HepG2 (cell line): ENCODE data around the gene UBQLN4. TPM values are rescaled to one million over a fixed set of nuclear protein-coding genes. Genes with fewer than 3 reads are reported as not detected.

Experiments used
- ADNP ChIP-seq: sonication (generic); formaldehyde crosslinking; IDR thresholded peaks from 2 replicates; pipeline ENCODE4 v1.4.0; 2020; ENCODE audit warnings: missing genetic modification reagents
- ARID5B ChIP-seq: IDR thresholded peaks from 2 replicates; pipeline ENCODE4 v1.4.0; 2020; ENCODE audit warnings: mild to moderate bottlenecking, missing genetic modification reagents
- CREBL2 ChIP-seq: sonication (generic); formaldehyde crosslinking; IDR thresholded peaks from 2 replicates; pipeline ENCODE4 v1.8.1; 2023; ENCODE audit warnings: missing genetic modification reagents, mild to moderate bottlenecking, borderline replicate concordance
- GATAD2A ChIP-seq: IDR thresholded peaks from 2 replicates; pipeline ENCODE4 v1.6.1; 2016
- KLF13 ChIP-seq: sonication (generic); formaldehyde crosslinking; IDR thresholded peaks from 2 replicates; pipeline ENCODE4 v1.4.0; 2020; ENCODE audit warnings: mild to moderate bottlenecking, missing genetic modification reagents
- KMT2B ChIP-seq: IDR thresholded peaks from 2 replicates; pipeline ENCODE4 v1.6.1; 2016; ENCODE audit warnings: missing genetic modification reagents, missing compliant biosample characterization
- MLXIP ChIP-seq: sonication (generic); formaldehyde crosslinking; IDR thresholded peaks from 2 replicates; pipeline ENCODE4 v1.9.0; 2021; ENCODE audit warnings: missing genetic modification reagents, borderline replicate concordance
- NPAS2 ChIP-seq: sonication (generic); formaldehyde crosslinking; IDR thresholded peaks from 2 replicates; pipeline ENCODE4 v1.8.0; 2022; ENCODE audit warnings: mild to moderate bottlenecking, missing genetic modification reagents, borderline replicate concordance
- ONECUT2 ChIP-seq: sonication (generic); formaldehyde crosslinking; IDR thresholded peaks from 2 replicates; pipeline ENCODE4 v1.4.0; 2020; ENCODE audit warnings: missing genetic modification reagents
- PAWR ChIP-seq: sonication (generic); formaldehyde crosslinking; IDR thresholded peaks from 2 replicates; pipeline ENCODE4 v1.4.0; 2020; ENCODE audit warnings: missing genetic modification reagents, mild to moderate bottlenecking, borderline replicate concordance
- RCOR2 ChIP-seq: IDR thresholded peaks from 2 replicates; pipeline ENCODE4 v1.6.1; 2016; ENCODE audit warnings: missing biosample characterization, missing genetic modification reagents
- RNF219 ChIP-seq: sonication (generic); formaldehyde crosslinking; IDR thresholded peaks from 2 replicates; pipeline ENCODE4 v1.5.0; 2020; ENCODE audit warnings: mild to moderate bottlenecking, missing genetic modification reagents
- SIX1 ChIP-seq: sonication (generic); formaldehyde crosslinking; IDR thresholded peaks from 2 replicates; pipeline ENCODE4 v1.4.0; 2020; ENCODE audit warnings: missing genetic modification reagents, borderline replicate concordance
- YEATS4 ChIP-seq: sonication (generic); formaldehyde crosslinking; IDR thresholded peaks from 2 replicates; pipeline ENCODE4 v1.4.0; 2020; ENCODE audit warnings: missing genetic modification reagents, borderline replicate concordance
- ZNF557 ChIP-seq: sonication (generic); formaldehyde crosslinking; IDR thresholded peaks from 2 replicates; pipeline ENCODE4 v1.4.0; 2020; ENCODE audit warnings: missing genetic modification reagents
- ZNF562 ChIP-seq: sonication (generic); formaldehyde crosslinking; IDR thresholded peaks from 2 replicates; pipeline ENCODE4 v1.8.0; 2022; ENCODE audit warnings: missing genetic modification reagents, borderline replicate concordance
- ZNF678 ChIP-seq: sonication (generic); formaldehyde crosslinking; IDR thresholded peaks from 2 replicates; pipeline ENCODE4 v1.4.0; 2020; ENCODE audit warnings: mild to moderate bottlenecking, missing genetic modification reagents
- polyA plus RNA-seq, 8 experiments: library from polyadenylated mRNA; depleted of rRNA in 3 of 8; stranded (reverse) in 7 of 8; unstranded in 1 of 8; fragments of >200 nt; fragmentation: Illumina TruSeq in 4 of 8; extraction: Trizol in 4 of 8; gene quantifications; 2 replicates each; pipeline versions ENCODE4 v1.2.1 to v1.2.3, GENCODE V29; 2011 to 2016; ENCODE audit warnings: low read depth in 4 of 8, missing spikeins in 1 of 8, mixed read lengths in 1 of 8; ENCODE audit not compliant: insufficient read depth in 1 of 8
- total RNA-seq, 5 experiments: library from RNA; depleted of rRNA; stranded (reverse); fragments of >200 nt; fragmentation: Illumina TruSeq; extraction: Trizol; gene quantifications; 2 replicates each; pipeline ENCODE4 v1.2.3, GENCODE V29; 2016; ENCODE audit warnings: low read depth in 1 of 5

UBQLN4 gene
- total and polyA plus RNA-seq, 2 of the 13 experiments (the other 11 are each of a cell fraction or from before 2014, with no cell fraction given) = 31.5 to 39.8 TPM

GRCh38 chr1:156099282-156099681, 45.7 kb upstream of the UBQLN4 start (continued):
- TF ChIP-seq ARID5B (CRISPR knock-in tag) (no peak), YEATS4 (CRISPR knock-in tag) (no peak), RCOR2 (CRISPR knock-in tag) (peak; percentile 18; the same call in 1 of the 2 replicates), ONECUT2 (CRISPR knock-in tag) (no peak), ZNF678 (CRISPR knock-in tag) (no peak), SIX1 (CRISPR knock-in tag) (no peak), ADNP (CRISPR knock-in tag) (0 out of 2 replicates have a peak, but pooled peaks have one; percentile 26), CREBL2 (no peak), MLXIP (no peak), KMT2B (CRISPR knock-in tag) (no peak), GATAD2A (no peak), ZNF562 (no peak), RNF219 (CRISPR knock-in tag) (no peak), ZNF557 (no peak), NPAS2 (CRISPR knock-in tag) (no peak), PAWR (CRISPR knock-in tag) (no peak), KLF13 (CRISPR knock-in tag) (no peak)
